ENCODE measurements around the gene DDX47.
"Not testable (repeated sequence)": the region's sequence is repeated elsewhere in the genome, so short reads cannot be mapped to it uniquely, and the experiment has no call there.

The DDX47 gene

GRCh38 chr12:12845794-12846243 lies 32.7 kb downstream of the DDX47 start:
- TF ChIP-seq ZNF565 (CRISPR knock-in tag; conservative IDR thresholded peaks at IDR 0.05; ENCODE audit: low read depth), result no peak
- TF ChIP-seq PPARA (CRISPR knock-in tag; IDR thresholded peaks at IDR 0.05; ENCODE audit: borderline replicate concordance), result no peak
- TF ChIP-seq TSHZ2 (CRISPR knock-in tag; IDR thresholded peaks at IDR 0.05), result no peak
- TF ChIP-seq ZC3H10 (CRISPR knock-in tag; IDR thresholded peaks at IDR 0.05), result no peak
- no peak for TF ChIP-seq BACH2 (CRISPR knock-in tag; IDR thresholded peaks at IDR 0.05; ENCODE audit: borderline replicate concordance)
- TF ChIP-seq SNAI2 (CRISPR knock-in tag; IDR thresholded peaks at IDR 0.05), result no peak
- TF ChIP-seq CREB5 (CRISPR knock-in tag; IDR thresholded peaks at IDR 0.05; ENCODE audit: low read depth), result no peak
- no peak for TF ChIP-seq ZNF70 (CRISPR knock-in tag; IDR thresholded peaks at IDR 0.05)
- no peak for TF ChIP-seq ISL1 (CRISPR knock-in tag; IDR thresholded peaks at IDR 0.05)
- no peak for TF ChIP-seq POU6F1 (CRISPR knock-in tag; IDR thresholded peaks at IDR 0.05; ENCODE audit: borderline replicate concordance, low read depth)
- TF ChIP-seq ZNF8 (CRISPR knock-in tag; IDR thresholded peaks at IDR 0.05), result no peak
- TF ChIP-seq RARB (CRISPR knock-in tag; IDR thresholded peaks at IDR 0.05), result no peak
- no peak for TF ChIP-seq TCF4 (CRISPR knock-in tag; IDR thresholded peaks at IDR 0.05; ENCODE audit: borderline replicate concordance)
- TF ChIP-seq ZFP30 (CRISPR knock-in tag; IDR thresholded peaks at IDR 0.05), result no peak
- no peak for TF ChIP-seq OSR1 (CRISPR knock-in tag; IDR thresholded peaks at IDR 0.05)
- no peak for TF ChIP-seq TOX (CRISPR knock-in tag; IDR thresholded peaks at IDR 0.05; ENCODE audit: borderline replicate concordance)
- TF ChIP-seq ESRRG (CRISPR knock-in tag; IDR thresholded peaks at IDR 0.05), result no peak
- no peak; the same call in 2 of the 3 replicates for ATAC-seq

GRCh38 chr12:12846780-12847179 lies 33.6 kb downstream of the DDX47 start:
- not testable (repeated sequence) for ATAC-seq

GRCh38 chr12:12853435-12853834 lies 40.3 kb downstream of the DDX47 start:
- no peak for ATAC-seq

More at GRCh38 chr12:12853435-12853834, 40.3 kb downstream of the DDX47 start:
- TF ChIP-seq PATZ1 (CRISPR knock-in tag; IDR thresholded peaks at IDR 0.05; ENCODE audit: borderline replicate concordance) (no peak), CREB5 (CRISPR knock-in tag; IDR thresholded peaks at IDR 0.05; ENCODE audit: low read depth) (no peak)
